IPS-18a (cell line): ENCODE measurements around the gene C7orf57.

ENCODE experiments used
- H3K27ac ChIP-seq: one replicate; pipeline ENCODE4 v1.5.1; 2013; ENCODE audit warnings: low read length
- H3K27me3 ChIP-seq: one replicate; pipeline ENCODE4 v1.6.1; 2013; ENCODE audit warnings: mild to moderate bottlenecking, low read length; ENCODE audit not compliant: control insufficient read depth, insufficient read depth
- H3K36me3 ChIP-seq: one replicate; pipeline ENCODE4 v1.6.1; 2013; ENCODE audit warnings: low read depth, low read length; ENCODE audit not compliant: control insufficient read depth
- H3K4me1 ChIP-seq: one replicate; pipeline ENCODE4 v1.6.1; 2013; ENCODE audit warnings: low read depth, low read length; ENCODE audit not compliant: control insufficient read depth
- H3K4me3 ChIP-seq: one replicate; pipeline ENCODE4 v1.5.1; 2013; ENCODE audit warnings: low read length
- H3K9ac ChIP-seq: one replicate; pipeline ENCODE4 v1.6.1; 2013; ENCODE audit warnings: mild to moderate bottlenecking, low read length, moderate library complexity
- H3K9me3 ChIP-seq: one replicate; pipeline ENCODE4 v1.6.1; 2013; ENCODE audit warnings: low read depth, low read length; ENCODE audit not compliant: control insufficient read depth

C7orf57 gene

GRCh38 chr7:48006866-48007265 is 28.5 kb upstream of the C7orf57 start:
- Histone ChIP-seq H3K36me3 (no peaks in the 10 kb centered on the region), H3K4me3 (no peak overlapping the region), H3K9me3 (no peaks in the 10 kb centered on the region), H3K27me3 (no peaks in the 10 kb centered on the region), H3K9ac (no peak overlapping the region), H3K4me1 (no peaks in the 10 kb centered on the region), H3K27ac (no peak overlapping the region)

GRCh38 chr7:48009257-48009656 is 26.1 kb upstream of the C7orf57 start:
- H3K9me3 ChIP-seq = no peaks in the 10 kb centered on the region
- H3K4me1 ChIP-seq = no peaks in the 10 kb centered on the region
- H3K4me3 ChIP-seq = no peak overlapping the region
- H3K36me3 ChIP-seq = no peaks in the 10 kb centered on the region
- no peak overlapping the region for H3K9ac ChIP-seq
- no peak overlapping the region for H3K27ac ChIP-seq
- no peaks in the 10 kb centered on the region for H3K27me3 ChIP-seq

GRCh38 chr7:48009954-48010353 is 25.4 kb upstream of the C7orf57 start:
- no peaks in the 10 kb centered on the region for H3K9me3 ChIP-seq
- no peaks in the 10 kb centered on the region for H3K36me3 ChIP-seq
- H3K4me3 ChIP-seq = no peak overlapping the region
- H3K27ac ChIP-seq = no peak overlapping the region
- H3K27me3 ChIP-seq = no peaks in the 10 kb centered on the region
- no peak overlapping the region for H3K9ac ChIP-seq
- H3K4me1 ChIP-seq = no peaks in the 10 kb centered on the region

- Histone ChIP-seq H3K36me3 (no peaks in the 10 kb centered on the region), H3K9me3 (no peaks in the 10 kb centered on the region), H3K4me3 (no peak overlapping the region), H3K4me1 (no peaks in the 10 kb centered on the region), H3K9ac (no peak overlapping the region), H3K27ac (no peak overlapping the region), H3K27me3 (no peaks in the 10 kb centered on the region)
These were observed 24.0 kb upstream of the C7orf57 start for GRCh38 chr7:48011323-48011722.

GRCh38 chr7:48011951-48012350 is 23.4 kb upstream of the C7orf57 start:
- Histone ChIP-seq H3K4me3 (no peak overlapping the region), H3K4me1 (no peaks in the 10 kb centered on the region)

GRCh38 chr7:48016641-48017040 is 18.7 kb upstream of the C7orf57 start:
- Histone ChIP-seq H3K27me3 (no peaks in the 10 kb centered on the region), H3K9ac (no peak overlapping the region), H3K4me3 (no peak overlapping the region), H3K36me3 (no peaks in the 10 kb centered on the region), H3K4me1 (no peaks in the 10 kb centered on the region), H3K9me3 (no peaks in the 10 kb centered on the region), H3K27ac (no peak overlapping the region)

More at GRCh38 chr7:48011951-48012350, 23.4 kb upstream of the C7orf57 start:
- Histone ChIP-seq H3K9ac (no peak overlapping the region), H3K36me3 (no peaks in the 10 kb centered on the region), H3K27ac (no peak overlapping the region), H3K9me3 (no peaks in the 10 kb centered on the region), H3K27me3 (no peaks in the 10 kb centered on the region)

- no peak overlapping the region for H3K4me3 ChIP-seq
- no peak overlapping the region for H3K27ac ChIP-seq
- no peaks in the 10 kb centered on the region for H3K27me3 ChIP-seq
- no peak overlapping the region for H3K9ac ChIP-seq
- no peaks in the 10 kb centered on the region for H3K36me3 ChIP-seq
- no peaks in the 10 kb centered on the region for H3K9me3 ChIP-seq
- no peaks in the 10 kb centered on the region for H3K4me1 ChIP-seq
These were observed 17.7 kb upstream of the C7orf57 start for GRCh38 chr7:48017674-48018073.

GRCh38 chr7:48025624-48026023 is 9.7 kb upstream of the C7orf57 start:
- no peak overlapping the region for H3K27ac ChIP-seq
- H3K4me1 ChIP-seq = no peaks in the 10 kb centered on the region
- H3K9me3 ChIP-seq = no peaks in the 10 kb centered on the region

GRCh38 chr7:48028938-48029337 is 6.4 kb upstream of the C7orf57 start, which contains the start of gene SUN3:
SUN3 (minus strand) TSS chr7:48029107; CDS start chr7:48028938, 169 bp downstream.
- no peaks in the 10 kb centered on the region for H3K9me3 ChIP-seq
- peaks cover 8% of the 10 kb centered on the region for H3K27me3 ChIP-seq
- H3K4me1 ChIP-seq = no peaks in the 10 kb centered on the region
- no peaks in the 10 kb centered on the region for H3K36me3 ChIP-seq
- no peak within 1 kb of the TSS for H3K27ac ChIP-seq
- H3K9ac ChIP-seq = no peak within 1 kb of the TSS
- no peak within 1 kb of the TSS for H3K4me3 ChIP-seq

More at GRCh38 chr7:48025624-48026023, 9.7 kb upstream of the C7orf57 start:
- Histone ChIP-seq H3K4me3 (no peak overlapping the region), H3K27me3 (no peaks in the 10 kb centered on the region), H3K36me3 (no peaks in the 10 kb centered on the region), H3K9ac (no peak overlapping the region)

GRCh38 chr7:48031111-48031510 is 4.2 kb upstream of the C7orf57 start:
- Histone ChIP-seq H3K27ac (no peak overlapping the region), H3K9me3 (no peaks in the 10 kb centered on the region), H3K27me3 (peaks cover 27% of the 10 kb centered on the region), H3K4me1 (no peaks in the 10 kb centered on the region), H3K36me3 (no peaks in the 10 kb centered on the region), H3K9ac (no peak overlapping the region), H3K4me3 (no peak overlapping the region)

- H3K27me3 ChIP-seq = peaks cover 45% of the 10 kb centered on the region
- H3K36me3 ChIP-seq = no peaks in the 10 kb centered on the region
- H3K4me3 ChIP-seq = no peak overlapping the region
- no peak overlapping the region for H3K9ac ChIP-seq
- H3K27ac ChIP-seq = no peak overlapping the region
- H3K4me1 ChIP-seq = peaks cover 6% of the 10 kb centered on the region
- no peaks in the 10 kb centered on the region for H3K9me3 ChIP-seq
These were observed 1.4 kb upstream of the C7orf57 start for GRCh38 chr7:48033922-48034321.

GRCh38 chr7:48035967-48036478 is 680 bp downstream of the C7orf57 start:
- H3K27me3 ChIP-seq = peaks cover 45% of the 10 kb centered on the region
- H3K4me1 ChIP-seq = peaks cover 26% of the 10 kb centered on the region
- no peak overlapping the region for H3K27ac ChIP-seq
- H3K4me3 ChIP-seq = peak overlapping the region; percentile 88
- no peaks in the 10 kb centered on the region for H3K36me3 ChIP-seq
- peak overlapping the region; percentile 48 for H3K9ac ChIP-seq
- H3K9me3 ChIP-seq = no peaks in the 10 kb centered on the region
